Stimulated activated CD4-positive, alpha-beta T cell treated with anti-CD3 and anti-CD28 coated beads, TNF-alpha, amount 100 ng/mL, for 1 hour (primary cell): ENCODE measurements around the gene TTC28.
"Not testable (repeated sequence)": the region's sequence is repeated elsewhere in the genome, so short reads cannot be mapped to it uniquely, and the experiment has no call there.

Source experiments
- DNase-seq, 3 donors: peaks; one replicate each; pipeline ENCODE4 v3.0.0-alpha.2; 2020; ENCODE audit warnings: low read depth in 3 of 3, low spot score in 1 of 3

Gene TTC28

DNA sequence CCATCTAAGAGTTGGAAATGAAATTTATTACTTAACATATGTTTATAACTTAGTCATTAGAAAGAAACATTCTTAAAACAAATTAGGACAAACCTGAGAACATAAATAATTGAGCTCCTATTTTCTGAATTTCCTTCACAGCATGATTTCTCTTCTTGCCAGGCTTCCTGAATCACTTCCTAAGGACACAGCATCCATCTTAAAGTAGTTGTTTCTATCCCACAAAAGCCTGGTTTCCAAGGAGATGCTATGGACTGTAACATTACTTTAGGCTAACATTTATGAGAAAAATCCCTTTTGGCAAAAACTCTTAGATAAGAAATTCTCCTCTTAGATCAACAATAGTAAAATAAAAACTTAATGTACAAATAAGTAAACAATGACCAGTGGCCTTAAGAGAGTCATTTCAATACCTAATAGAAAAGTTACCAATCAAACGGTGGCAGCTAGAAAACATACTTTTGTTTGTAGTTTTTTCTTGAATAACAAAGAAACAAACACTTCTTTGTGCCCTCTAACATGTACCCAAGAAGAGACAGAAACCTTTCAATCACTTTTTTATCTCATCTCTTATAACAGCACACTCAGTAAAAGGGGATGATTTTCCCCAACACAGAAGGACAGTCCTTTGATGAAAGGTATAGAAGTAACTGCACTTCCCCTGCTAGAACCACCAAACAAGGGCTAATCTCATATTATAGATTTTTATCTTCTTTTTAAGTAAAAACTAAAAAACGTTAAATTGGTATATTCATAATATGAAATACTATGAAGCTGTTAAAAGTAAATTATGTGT, 74.5 kb downstream of the TTC28 start:
- no peak for DNase-seq

DNA sequence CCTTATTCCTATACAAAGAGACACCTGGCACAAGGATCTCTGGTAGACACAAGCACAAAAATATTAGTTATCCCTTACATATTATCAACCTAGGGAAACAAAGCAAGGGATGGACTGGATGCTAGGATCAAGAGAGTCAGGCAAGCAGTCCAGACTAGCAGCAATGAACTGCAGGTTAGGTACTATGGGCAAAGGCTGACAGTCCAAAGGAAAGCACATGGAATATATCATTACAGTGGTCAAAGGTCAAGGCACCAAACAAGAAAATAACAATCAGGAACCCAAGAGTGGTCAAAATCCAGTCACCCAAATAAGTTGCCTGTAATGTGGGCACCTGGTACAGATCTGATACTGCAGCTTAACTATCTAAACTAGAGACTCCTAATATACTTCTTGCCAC, 77.7 kb downstream of the TTC28 start:
- no peak for DNase-seq

DNA sequence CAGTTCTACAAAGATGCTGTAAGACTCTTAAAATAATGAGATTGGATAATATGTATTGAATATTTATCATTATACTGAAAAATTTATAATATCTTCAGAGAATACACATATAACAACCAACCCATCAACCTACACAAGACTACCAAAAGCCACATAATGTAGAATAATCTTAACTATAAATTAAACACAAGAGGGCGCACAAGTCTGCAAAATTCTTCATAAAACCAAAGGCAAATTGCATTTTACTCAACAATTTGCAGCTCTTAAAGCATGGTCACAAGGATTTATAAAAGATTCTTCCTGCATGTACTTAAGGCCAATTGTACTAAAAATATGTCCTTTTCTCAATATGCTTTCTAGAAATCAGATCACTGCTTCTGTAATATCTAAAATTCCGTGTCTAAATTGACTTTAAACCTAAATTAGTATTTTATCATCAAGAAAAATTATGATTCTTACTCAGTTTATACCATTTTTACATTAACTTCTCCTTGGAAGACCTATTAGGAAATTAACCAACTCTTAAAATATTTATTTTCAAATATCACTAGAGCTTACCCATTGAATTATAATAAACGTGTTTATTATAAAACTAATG, 79.0 kb downstream of the TTC28 start:
- no peak for DNase-seq

DNA sequence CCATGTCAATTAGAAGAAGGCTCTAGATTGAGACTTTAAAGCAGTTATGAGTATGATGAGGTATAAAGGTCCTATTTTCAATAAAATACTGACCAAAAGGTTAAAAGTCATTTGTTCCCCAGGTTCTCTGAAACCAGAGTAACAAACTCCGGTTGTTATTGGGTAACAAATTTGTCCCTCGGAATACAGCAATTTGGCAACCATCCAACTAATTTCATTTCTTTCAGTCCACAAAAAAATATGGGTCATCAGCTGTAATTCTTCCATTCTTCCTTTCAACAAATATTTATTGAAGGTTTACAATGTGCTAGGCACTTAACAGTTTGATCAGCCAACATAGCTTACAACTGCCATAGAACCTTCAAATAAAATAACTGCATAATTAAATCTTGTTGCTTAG, 79.9 kb downstream of the TTC28 start:
- DNase-seq = no peak

DNA sequence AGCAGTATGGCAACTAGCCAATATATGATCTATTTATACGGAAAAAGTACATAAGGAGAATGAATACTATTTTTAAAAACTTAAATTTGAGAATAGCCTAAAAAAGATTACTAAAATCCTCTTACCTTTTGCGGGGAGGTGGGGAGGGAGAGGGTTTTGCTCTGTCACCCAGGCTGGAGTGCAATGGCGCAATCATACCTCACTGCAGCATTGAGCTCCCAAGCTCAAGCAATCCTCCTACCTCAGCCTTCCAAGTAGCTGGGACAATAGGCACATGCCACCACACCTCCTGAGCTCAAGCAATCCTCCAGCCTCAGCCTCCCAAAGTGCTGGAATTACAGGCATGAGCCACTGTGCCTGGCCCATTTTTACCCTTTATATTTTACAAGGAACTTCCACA, 82.0 kb downstream of the TTC28 start:
- no peak for DNase-seq

DNA sequence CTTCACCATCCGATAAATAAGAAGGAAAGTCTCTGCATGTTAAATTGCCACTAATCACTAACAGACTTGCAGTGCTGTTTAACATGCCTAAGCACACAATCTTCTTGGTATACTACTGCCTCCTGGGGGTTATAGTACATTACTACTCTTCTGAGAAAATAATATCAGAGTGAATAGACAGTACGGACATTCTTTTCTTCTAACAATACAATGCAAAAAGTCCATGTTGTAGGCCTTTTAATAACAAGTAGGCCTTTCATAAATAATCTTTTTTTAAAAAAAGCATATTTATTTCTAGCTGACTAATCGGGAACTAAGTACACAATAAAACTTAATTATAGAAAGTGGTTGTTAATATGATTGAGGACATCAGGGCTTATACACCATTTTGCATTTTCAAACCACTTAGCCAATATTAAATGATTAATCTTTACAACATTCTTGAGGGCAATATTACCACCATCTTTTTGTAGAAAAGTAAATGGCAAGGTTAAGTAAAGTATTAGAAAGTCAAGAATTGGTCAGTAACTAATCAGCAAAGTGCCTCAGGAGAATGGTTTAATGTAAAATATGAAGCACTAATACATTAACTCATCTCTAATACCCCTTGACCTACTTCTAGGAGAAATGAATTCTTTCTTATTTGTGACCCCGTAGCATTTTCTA, 84.7 kb downstream of the TTC28 start:
- DNase-seq = no peak

DNA sequence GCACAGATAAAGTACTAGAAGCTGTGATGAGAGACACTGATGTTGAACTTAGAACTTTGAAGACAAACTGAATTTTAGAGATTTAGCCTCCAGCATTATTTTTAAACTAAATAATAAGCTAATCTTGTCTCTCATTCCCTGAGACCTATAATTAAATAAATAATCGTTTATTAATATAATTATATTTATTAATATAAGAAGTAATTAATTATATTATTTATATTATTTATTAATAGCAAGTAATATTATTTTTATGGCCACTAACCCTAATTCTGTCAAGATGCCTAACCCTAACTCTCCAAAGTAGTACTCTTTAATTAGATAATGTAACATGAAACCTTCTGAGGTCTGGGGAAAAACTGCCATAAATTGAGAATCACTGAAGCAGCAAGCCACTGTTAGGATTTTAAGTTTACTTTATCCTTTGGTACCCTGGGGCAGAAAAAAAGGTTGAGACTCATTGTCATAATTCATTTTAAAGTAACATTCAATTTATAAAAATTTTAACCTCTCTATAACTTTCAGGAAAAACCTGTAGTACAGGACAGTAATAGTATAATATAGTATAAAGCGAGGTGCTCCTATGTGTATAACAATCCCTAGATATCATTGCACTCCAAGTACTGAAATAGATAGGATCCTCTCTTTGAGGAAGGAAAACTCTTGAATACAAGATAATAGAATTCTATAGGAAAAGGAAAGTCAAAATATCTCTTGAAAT, 85.4 kb downstream of the TTC28 start:
- DNase-seq = no peak

DNA sequence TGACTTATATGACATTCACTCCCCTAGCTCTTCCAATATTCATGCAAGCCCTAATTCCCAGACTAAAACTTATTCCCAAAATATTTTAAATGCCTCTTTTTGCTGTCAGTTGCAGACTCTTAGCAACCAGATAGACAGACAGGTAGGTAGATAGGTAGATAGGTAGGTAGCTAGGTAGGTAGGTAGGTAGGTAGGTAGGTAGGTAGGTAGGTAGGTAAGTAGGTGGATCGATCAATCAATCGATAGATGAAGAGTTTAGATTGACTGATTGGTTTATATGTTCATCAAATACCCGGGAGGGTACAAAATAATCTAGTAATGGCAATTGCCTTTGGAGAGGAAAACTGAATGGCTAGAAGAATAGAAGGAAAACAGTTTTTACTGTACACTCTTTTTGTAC, 86.3 kb downstream of the TTC28 start:
- DNase-seq = no peak

DNA sequence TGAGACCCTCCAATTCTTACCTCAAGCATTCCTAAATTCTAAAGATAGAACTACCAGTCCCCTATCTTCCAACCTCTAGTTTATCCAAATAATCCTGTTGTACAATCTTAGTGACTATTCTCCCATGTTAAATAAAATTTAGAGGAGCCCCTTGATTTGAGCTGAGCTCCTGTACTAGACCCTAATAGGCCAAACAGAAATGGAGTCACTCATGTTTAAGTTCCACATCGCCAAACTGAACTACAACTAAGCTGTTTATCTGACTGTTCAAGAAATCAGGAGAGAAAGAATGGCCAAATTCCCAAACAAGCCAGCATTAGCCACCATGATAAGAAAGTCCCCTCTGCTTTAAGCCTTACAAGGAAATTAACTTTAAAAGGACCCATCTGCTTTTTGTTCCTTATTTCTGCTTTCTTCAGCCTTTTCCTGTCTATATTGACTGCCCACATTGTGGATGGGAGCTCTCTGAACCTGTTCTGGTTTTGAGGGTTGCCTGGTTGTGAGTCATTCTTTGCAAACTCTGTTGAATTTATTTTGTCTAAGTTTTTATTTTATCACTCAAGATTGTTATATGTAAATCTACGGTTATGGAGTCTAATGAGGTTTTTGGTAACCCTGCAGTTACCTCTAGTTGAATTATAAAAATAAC, 90.4 kb downstream of the TTC28 start:
- no peak for DNase-seq

DNA sequence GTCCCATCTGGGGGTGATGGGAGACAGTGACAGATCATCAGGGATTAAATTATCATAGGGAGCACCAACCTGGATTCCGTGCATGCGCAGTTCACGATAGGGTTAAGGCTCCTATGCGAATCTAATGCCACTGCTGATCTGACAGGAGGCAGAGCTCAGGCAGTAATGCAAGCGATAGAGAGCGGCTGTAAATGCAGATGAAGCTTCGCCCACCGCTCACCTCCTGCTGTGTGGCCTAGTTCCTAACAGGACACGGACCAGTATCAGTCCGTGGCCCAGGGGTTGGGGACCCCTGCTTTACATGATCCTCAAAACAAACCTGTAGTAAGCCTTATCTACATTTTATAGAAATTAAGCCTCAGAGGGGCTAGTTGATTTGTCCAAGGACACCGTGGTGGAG, 94.3 kb downstream of the TTC28 start:
- no peak for DNase-seq

DNA sequence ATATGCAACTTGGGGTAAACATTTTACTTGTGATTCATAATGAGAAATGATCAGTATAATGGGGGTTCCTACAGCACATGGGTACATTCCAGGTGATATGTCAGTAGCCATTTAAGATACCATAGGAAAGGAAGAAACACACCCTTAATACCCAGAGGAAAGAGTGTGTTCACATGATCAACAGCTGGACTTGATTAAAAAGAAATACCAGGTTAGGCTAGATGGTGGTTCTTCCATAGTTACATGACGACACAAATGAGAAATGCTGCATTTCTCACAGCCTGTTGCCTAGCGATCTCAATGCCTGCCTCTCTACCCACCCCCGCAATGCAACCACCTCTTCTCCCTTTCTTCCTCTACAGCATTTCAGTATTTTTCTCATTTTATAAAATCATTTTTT, 96.8 kb downstream of the TTC28 start:
- no peak for DNase-seq

DNA sequence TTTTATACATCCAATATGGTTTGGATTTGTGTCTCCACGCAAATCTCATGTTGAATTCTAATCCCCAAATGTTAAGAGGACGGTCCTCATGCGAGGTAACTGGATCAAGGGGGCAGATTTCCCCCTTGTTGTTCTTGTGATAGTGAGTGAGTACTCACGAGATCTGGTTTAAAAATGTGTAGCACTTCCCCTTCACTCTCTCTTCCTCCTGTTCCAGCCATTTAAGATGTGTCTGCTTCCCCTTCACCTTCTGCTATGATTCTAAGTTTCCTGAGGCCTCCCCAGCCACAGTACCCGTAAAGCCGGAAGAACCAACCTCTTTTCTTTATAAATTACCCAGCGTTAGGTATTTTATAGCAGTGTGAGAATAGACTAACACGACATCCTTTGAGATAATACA, 98.6 kb downstream of the TTC28 start:
- DNase-seq = no peak

DNA sequence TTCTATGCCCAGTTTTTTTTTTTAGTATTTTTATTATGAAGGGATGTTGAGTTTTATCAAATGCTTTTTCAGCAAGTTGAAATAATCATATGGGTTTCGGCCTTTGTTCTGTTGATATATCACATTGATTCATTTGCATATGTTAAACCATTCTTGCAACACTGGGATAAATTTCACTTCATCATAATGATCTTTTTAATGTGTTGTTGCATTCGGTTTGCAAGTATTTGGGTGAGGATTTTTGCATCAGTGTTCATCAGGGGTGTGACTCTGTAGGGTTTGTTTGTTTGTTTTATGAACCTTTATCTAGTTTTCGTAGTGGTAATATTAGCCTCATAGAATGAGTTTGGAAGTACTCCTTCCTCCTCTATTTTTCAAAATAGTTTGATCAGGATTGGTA, 103.5 kb downstream of the TTC28 start:
- DNase-seq = no peak

DNA sequence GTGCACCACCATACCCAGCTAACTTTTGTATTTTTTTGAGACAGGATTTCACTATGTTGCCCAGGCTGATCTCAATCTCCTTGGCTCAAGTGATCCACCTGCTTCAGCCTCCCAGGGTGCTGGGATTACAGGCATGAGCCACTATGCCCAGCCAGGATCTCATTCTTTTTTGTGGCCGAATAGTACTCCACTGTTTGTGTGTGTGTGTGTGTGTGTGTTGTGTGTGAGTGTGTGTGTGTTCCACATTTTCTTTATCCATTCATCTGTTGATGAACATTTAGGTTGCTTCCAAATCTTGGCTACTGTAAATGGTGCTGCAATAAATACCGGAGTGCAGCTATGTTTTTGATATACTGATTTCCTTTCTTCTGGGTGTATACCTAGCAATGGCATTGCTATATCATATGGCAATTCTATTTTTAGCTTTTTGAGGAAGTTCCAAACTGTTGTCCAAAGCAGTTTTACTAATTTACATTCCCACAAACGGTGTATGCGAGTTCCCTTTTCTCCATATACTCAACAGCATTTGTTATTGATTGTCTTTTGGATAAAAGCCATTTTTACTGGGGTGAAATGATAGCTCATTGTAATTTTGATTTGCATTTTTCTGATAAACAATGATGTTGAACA, 105.4 kb downstream of the TTC28 start:
- no peak for DNase-seq

DNA sequence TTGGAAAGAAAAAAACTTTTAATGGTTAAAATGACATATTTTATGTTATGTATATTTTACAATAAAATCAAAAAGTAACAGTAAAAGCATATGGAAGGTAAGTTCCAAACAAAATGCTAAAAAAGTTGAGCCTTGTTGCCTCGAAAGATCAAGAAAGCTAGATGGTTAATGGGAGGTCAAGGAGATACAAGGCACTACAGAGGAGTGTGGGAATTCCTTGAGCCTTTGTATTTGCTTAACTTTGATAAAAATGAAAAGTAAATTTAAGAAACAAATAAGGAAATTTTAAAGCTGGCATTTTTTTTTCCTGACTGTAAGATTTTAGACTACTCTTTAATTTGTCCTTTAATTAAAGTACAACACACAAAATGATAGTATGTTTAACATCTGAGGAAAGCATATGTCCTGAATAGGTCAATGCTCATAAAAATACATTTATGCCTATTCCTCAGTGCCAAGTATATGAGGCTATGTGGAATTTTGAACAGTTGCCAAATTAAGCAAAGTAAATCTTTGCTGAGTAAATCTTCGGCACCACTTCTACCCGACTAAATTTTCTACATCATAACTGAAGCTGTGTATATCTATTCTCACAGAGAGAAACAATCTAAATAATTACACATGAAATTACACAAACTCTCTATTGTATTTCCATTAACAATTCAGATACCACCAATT, 108.8 kb downstream of the TTC28 start:
- DNase-seq = no peak

DNA sequence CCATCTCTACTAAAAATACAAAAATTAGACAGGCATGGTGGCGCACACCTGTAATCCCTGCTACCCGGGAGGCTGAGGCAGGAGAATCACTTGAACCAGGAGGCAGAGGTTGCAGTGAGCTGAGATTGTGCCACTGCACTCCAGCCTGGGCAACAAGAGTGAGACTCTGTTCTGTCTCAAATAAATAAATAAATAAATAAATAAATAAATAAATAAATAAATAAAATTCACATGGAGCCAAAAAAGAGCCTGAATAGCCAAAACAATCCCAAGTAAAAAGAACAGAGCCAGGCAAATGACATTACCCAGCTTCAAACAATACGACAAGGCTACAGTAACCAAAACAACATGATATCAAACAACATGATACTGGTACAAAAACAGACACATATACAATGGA, 110.7 kb downstream of the TTC28 start:
- not testable (repeated sequence) for DNase-seq

DNA sequence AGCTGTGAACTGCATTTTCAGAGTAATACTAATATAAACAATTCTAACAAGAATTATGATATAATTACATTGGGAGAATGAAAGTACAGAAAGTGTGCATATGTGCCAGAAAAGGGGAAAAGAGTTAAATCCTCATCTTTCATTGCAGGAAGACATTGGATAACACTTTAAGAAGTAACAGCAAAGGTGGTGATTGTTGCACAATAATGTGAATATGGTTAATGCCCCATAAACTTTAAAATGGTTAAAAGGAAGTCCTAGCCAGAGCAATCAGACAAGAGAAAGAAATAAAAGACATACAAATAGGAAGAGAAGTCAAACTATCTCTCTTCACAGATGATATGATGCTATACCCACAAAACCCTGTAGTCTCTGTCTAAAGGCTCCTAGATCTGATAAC, 111.5 kb downstream of the TTC28 start:
- DNase-seq = no peak

DNA sequence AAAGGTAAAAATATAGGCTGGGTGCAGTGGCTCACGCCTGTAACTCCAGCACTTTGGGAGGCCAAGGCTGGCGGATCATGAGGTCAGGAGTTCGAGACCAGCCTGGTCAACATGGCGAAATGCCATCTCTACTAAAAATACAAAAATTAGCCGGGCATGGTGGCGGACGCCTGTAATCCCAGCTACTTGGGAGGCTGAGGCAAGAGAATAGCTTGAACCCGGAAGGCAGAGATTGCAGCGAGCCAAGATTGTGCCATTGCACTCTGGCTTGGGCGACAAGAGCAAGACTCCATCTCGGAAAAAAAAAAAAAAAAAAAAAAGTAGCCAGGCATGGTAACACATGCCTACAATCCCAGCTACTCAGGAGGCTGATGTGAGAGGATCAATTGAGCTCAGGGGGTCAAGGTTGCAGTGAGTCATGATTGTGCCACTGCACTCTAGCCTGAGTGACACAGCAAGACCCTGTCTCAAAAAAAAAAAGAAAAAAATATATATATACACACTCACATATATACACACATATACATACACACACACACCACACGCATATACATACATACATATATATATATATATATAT, 112.6 kb downstream of the TTC28 start:
- not testable (repeated sequence) for DNase-seq

DNA sequence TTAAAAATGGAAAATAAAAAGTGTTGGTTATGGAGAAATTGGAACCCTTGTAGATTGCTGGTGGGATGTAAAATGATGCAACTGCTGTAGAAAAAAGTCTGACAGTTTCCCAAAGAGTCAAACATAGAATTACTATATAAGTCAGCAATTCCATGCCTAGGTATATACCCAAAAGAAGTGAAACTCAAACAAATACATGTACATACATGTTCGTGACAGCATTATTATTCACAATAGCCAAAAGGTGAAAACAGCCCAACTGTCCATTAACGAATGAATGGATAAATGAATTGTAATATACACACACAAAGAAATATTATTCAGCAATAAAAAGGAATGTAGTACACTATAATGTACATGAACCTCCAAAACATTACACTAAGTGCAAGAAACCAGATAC, 116.0 kb downstream of the TTC28 start:
- no peak for DNase-seq

DNA sequence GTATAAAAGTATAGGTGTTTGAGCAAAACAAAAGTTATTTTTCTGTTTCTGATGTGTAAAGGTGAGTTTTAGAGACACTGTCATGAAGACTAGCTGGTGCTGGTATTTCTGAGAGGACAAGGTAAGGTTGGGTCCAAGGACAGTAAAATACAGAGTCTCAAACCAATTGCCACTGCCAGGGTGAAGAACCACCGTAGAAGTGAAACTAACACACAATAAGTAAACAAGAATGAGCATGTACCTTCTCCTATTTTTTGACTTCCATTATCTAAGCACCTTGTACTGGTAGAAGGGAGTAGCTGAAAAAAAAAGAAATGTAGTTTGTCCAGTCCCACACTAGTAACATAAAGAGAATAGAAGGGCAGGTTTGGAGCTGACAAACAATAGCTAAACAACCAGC, 117.3 kb downstream of the TTC28 start:
- DNase-seq = no peak
